Measurements from ENCODE around the gene SPC24. TPM values are rescaled to one million over a fixed set of nuclear protein-coding genes. Genes with fewer than 3 reads are reported as not detected.
"Not testable (repeated sequence)": the region's sequence is repeated elsewhere in the genome, so short reads cannot be mapped to it uniquely, and the experiment has no call there.

SPC24 gene
- total RNA-seq, 2 donors from 2014 or later, result 2.6 to 11.6 TPM

DNA sequence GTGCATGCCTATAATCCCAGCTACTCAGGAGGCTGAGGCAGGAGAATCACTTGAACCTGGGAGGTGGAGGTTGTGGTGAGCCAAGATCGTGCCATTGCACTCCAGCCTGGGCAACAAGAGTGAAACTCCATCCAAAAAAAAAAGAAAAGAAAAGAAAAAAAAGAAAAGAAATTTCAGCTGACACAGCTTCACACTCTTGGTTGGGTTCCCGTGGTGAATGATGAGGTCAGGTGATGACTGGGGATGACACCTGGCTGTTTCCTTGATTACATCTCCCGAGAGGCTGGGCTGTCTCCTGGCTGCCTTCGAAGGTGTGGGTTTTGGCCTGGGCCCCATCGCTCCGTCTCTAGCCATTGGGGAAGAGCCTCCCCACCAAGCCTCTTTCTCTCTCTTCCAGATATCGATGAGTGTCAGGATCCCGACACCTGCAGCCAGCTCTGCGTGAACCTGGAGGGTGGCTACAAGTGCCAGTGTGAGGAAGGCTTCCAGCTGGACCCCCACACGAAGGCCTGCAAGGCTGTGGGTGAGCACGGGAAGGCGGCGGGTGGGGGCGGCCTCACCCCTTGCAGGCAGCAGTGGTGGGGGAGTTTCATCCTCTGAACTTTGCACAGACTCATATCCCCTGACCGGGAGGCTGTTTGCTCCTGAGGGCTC lies 44.3 kb downstream of the SPC24 start:
- no peak for ATAC-seq
- intact Hi-C loops (cut with DNase I, micrococcal nuclease), result no loop called here
- DNase-seq, result no peak

DNA sequence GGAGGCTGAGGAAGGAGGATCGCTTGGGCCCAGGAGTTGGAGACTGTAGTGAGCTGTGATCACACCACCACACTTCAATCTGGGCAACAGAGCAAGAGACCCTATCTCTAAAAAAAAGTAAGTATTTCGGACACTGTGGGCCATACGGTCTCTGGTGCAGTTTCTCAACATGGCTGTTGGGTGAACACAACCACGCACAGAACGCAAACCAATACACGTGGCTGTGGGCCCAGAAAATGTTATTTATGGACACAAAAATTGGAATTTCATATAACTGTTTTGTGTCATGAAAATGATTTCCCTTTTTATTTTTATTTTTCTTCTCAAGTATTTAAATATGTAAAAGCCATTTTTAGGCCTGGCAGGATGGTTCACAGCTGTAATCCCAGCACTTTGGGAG lies 46.8 kb downstream of the SPC24 start:
- DNase-seq (no peak), ATAC-seq (no peak)
- intact Hi-C loops (cut with DNase I, micrococcal nuclease), result loop anchor here in 1 of 2 donors (10.0 kb wide), 1 partner anchor 74 kb away; no protein-coding TSS in a partner anchor

DNA sequence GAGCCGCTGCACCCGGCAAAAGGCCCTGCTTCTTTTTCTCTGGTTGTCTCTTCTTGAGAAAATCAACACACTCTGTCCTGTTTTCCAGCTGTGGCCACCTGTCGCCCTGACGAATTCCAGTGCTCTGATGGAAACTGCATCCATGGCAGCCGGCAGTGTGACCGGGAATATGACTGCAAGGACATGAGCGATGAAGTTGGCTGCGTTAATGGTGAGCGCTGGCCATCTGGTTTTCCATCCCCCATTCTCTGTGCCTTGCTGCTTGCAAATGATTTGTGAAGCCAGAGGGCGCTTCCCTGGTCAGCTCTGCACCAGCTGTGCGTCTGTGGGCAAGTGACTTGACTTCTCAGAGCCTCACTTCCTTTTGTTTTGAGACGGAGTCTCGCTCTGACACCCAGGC lies 49.1 kb downstream of the SPC24 start:
- intact Hi-C loops (cut with DNase I, micrococcal nuclease), result loop anchor here in 1 of 2 donors (10.0 kb wide), 1 partner anchor 72 kb away; no protein-coding TSS in a partner anchor
- DNase-seq (peak in 1 of 2 donors; percentile 32), ATAC-seq (no peak)

DNA sequence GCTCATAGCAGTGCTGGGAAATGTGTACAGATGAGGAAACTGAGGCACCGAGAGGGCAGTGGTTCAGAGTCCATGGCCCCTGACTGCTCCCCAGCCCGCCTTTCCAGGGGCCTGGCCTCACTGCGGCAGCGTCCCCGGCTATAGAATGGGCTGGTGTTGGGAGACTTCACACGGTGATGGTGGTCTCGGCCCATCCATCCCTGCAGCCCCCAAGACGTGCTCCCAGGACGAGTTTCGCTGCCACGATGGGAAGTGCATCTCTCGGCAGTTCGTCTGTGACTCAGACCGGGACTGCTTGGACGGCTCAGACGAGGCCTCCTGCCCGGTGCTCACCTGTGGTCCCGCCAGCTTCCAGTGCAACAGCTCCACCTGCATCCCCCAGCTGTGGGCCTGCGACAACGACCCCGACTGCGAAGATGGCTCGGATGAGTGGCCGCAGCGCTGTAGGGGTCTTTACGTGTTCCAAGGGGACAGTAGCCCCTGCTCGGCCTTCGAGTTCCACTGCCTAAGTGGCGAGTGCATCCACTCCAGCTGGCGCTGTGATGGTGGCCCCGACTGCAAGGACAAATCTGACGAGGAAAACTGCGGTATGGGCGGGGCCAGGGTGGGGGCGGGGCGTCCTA lies 50.5 kb downstream of the SPC24 start:
- intact Hi-C loops (cut with DNase I, micrococcal nuclease), result loop anchor here in 1 of 2 donors (10.0 kb wide), 1 partner anchor 70 kb away; no protein-coding TSS in a partner anchor
- DNase-seq, result no peak
- peak; percentile 37 for ATAC-seq

DNA sequence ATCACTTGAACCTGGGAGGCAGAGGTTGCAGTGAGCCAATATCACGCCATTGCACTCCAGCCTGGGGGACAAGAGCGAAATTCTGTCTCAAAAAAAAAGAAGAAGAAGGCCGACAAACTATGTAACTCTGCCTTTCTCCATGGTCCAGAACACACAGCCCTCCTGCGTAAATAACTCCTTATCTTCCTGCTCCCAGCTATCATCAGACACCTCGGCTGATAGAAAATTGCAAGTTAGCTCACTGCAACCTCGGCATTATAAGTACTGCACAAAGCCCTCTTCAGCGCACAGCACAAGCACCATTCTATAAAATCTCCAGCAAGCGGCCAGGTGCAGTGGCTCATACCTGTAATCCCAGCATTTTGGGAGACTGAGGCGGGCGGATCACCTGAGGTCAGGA lies 51.9 kb downstream of the SPC24 start:
- DNase-seq, ATAC-seq: not testable (repeated sequence)
- intact Hi-C loops (cut with DNase I, micrococcal nuclease), result loop anchor here in 1 of 2 donors (10.0 kb wide), 1 partner anchor 69 kb away; no protein-coding TSS in a partner anchor

DNA sequence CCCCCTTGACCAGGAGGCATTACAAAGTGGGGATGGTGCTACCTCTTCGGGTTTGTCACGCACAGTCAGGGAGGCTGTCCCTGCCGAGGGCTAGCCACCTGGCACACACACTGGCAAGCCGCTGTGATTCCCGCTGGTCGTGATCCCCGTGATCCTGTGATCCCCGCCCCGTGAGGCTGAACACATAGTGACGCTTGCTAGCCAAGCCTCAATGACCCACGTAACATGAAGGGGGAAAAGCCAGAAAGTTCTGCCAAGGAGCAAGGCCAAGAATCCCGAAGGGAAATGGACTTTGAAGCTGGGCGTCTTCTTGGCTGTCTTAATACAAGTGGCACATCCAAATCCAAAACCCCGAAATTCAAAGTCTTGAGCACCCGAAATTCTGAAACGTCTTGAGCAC lies 52.6 kb downstream of the SPC24 start:
- intact Hi-C loops (cut with DNase I, micrococcal nuclease), result loop anchor here in 1 of 2 donors (10.0 kb wide), 1 partner anchor 68 kb away; no protein-coding TSS in a partner anchor
- DNase-seq (no peak), ATAC-seq (peak; percentile 15)

DNA sequence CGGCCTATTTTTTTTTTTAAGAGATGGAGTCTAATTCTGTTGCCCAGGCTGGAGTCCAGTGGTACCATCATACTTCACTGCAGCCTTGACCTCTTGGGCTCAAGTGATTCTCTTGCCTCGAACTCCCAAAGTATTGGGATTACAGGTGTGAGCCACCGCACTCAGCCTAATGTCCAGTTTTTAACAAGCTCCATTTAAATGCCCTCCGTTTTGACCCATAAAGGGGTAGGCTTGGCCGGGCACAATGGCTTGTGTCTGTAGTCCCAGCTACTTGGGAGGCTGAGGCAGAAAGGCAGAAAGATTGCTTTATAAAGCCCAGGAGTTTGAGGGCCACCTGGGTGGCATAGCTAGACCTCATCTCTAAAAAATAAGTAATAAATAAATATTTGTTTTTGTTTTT lies 54.5 kb downstream of the SPC24 start:
- ATAC-seq (no peak), DNase-seq (no peak)
- intact Hi-C loops (cut with DNase I, micrococcal nuclease), result loop anchor here in 1 of 2 donors (10.0 kb wide), 1 partner anchor 66 kb away; no protein-coding TSS in a partner anchor

DNA sequence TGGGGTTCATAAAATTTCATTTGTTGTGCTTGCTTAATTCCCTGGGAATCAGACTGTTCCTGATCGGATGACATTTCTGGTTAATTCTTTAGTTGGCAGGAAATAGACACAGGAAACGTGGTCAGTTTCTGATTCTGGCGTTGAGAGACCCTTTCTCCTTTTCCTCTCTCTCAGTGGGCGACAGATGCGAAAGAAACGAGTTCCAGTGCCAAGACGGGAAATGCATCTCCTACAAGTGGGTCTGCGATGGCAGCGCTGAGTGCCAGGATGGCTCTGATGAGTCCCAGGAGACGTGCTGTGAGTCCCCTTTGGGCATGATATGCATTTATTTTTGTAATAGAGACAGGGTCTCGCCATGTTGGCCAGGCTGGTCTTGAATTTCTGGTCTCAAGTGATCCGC lies 55.5 kb downstream of the SPC24 start:
- no peak for DNase-seq
- no peak for ATAC-seq
- intact Hi-C loops (cut with DNase I, micrococcal nuclease), result loop anchor here in 1 of 2 donors (10.0 kb wide), 1 partner anchor 65 kb away; no protein-coding TSS in a partner anchor

DNA sequence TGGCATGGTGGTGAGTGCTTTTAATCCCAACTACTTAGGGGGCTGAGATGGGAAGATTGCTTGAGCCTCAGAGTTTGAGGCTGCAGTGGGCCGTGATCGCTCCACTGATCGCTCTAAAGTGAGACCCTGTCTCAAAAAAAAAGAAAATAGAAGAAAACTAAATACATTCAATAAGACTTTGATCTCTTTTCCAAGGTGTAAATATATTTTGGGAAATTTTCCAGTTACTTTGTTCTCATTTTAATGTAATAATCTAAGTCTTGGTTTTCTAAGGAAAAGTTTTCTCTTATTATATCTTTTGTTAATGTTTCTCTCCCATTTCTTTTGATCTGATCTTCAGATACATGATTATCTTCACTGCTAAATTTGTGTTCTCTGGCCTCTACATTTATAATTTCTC lies 56.7 kb downstream of the SPC24 start:
- ATAC-seq, result no peak
- intact Hi-C loops (cut with DNase I, micrococcal nuclease), result no loop called here
- no peak for DNase-seq

DNA sequence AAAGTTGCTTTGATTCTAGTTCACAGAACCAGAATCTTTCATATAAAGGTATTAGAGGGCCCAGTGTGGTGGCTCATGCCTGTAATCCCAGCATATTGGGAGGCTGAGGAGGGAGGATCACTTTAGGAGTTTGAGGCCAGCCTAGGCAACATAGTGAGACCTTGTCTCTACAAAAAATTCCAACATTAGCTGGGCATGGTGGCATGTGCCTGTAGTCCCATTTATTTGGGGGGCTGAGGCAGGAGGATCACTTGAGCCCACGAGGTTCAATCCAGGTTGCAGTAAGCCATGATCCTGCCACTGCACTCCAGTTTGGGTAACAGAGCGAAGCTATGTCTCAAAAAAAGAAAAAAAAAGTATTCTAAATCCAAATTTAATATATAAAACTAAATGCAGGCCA lies 57.3 kb downstream of the SPC24 start:
- intact Hi-C loops (cut with DNase I, micrococcal nuclease), result no loop called here
- DNase-seq, result no peak
- ATAC-seq, result no peak

DNA sequence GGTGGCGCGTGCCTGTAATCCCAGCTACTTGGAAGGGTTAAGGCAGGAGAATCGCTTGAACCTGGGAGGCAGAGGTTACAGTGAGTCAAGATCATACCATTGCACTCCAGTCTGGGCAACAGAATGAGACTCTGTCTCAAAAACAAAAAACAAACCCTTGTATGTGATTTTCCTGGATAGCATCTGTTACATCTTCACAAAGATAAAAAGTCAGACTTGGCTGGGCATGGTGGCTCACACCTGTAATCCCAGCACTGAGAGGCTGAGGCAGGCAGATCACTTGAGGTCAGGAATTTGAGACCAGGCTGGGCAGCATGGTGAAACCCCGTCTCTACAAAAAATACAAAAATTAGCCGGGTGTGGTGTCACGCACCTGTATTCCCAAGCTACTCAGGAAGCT lies 58.2 kb downstream of the SPC24 start:
- ATAC-seq; DNase-seq; intact Hi-C loops (cut with DNase I, micrococcal nuclease): not testable (repeated sequence)

DNA sequence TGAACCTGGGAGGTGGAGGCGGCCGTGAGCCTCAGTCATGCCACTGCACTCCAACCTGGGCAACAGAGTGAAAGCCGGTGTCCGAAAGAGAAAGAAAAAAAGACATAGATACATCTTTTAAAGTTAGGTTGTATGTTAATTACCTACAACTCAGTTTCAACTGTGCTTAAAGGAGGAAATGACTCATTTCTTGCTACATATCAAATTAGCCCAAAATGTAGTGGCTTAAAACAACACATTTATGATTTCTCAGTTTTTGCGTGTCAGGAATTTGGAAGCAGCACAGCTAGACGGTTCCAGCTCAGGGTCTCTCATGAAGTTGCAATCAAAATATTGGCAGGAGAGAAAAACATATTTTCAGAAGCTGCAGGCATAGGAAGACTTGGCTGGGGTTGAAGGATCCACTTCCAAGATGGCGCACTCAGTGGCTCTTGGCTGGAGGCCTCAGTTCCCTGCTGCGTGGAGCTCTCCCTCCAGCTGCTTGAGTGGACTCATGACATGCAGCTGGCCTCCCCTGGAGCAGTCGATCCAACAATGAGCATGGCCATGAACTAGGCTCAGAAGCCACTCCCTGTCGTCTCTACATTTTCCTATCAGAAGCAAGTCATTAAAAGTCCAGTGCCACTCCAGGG lies 59.3 kb downstream of the SPC24 start:
- DNase-seq, result no peak
- no peak for ATAC-seq
- intact Hi-C loops (cut with DNase I, micrococcal nuclease), result no loop called here

Small RNA genes lying within 50 kb of the gene (microRNA-seq; reads per million reads assigned to microRNA genes)
- gene MIR6886, result 1.1 to 4.1 reads per million in 2 donors

Other genes starting within 250 kb of the SPC24 start
- 10 to 100 TPM; 57.8 to 64.8 TPM for gene YIPF2, start 227.1 kb downstream of the SPC24 start, total RNA-seq
- 10 to 100 TPM; 23.0 to 24.6 TPM for gene TIMM29, start 227.0 kb downstream of the SPC24 start, total RNA-seq
- gene SMARCA4, start 194.8 kb downstream of the SPC24 start, total RNA-seq, result 10 to 100 TPM; 68.7 to 98.6 TPM
- 100 to 1,000 TPM; 122 to 224 TPM for gene LDLR, start 66.3 kb downstream of the SPC24 start, total RNA-seq
- gene KANK2, start 41.8 kb upstream of the SPC24 start, total RNA-seq, result 10 to 100 TPM; 28.5 to 85.3 TPM
- gene ANGPTL8, start 83.8 kb upstream of the SPC24 start, total RNA-seq, result not detected
- 10 to 100 TPM; 64.7 to 77.6 TPM for gene DOCK6, start 106.7 kb upstream of the SPC24 start, total RNA-seq
- not detected for gene TSPAN16, start 140.4 kb upstream of the SPC24 start, total RNA-seq
- gene RAB3D, start 183.9 kb upstream of the SPC24 start, total RNA-seq, result 10 to 100 TPM; 34.7 to 37.6 TPM
- gene TMEM205, start 190.5 kb upstream of the SPC24 start, total RNA-seq, result 10 to 100 TPM; 43.5 to 51.9 TPM
- 10 to 100 TPM; 28.6 to 30.2 TPM for gene CCDC159, start 190.7 kb upstream of the SPC24 start, total RNA-seq
- 1 to 10 TPM; 5.4 to 7.3 TPM for gene PLPPR2, start 199.7 kb upstream of the SPC24 start, total RNA-seq
- gene SWSAP1, start 218.9 kb upstream of the SPC24 start, total RNA-seq, result 1 to 10 TPM; 3.3 to 3.4 TPM
- 1 to 10 TPM; 4.2 to 4.8 TPM for gene EPOR, start 228.5 kb upstream of the SPC24 start, total RNA-seq